HUES64 (cell line): ENCODE measurements around the gene MAP3K20.
"Not testable (repeated sequence)": the region's sequence is repeated elsewhere in the genome, so short reads cannot be mapped to it uniquely, and the experiment has no call there.

Source experiments
- H3K27ac ChIP-seq: 2 replicates; pipeline ENCODE4 v1.7.0; 2013; ENCODE audit warnings: low read depth, low read length, inconsistent platforms
- H3K27me3 ChIP-seq: 2 replicates; pipeline ENCODE4 v1.6.1; 2013; ENCODE audit warnings: mild to moderate bottlenecking, low read length; ENCODE audit not compliant: insufficient read depth
- H3K36me3 ChIP-seq: 2 replicates; pipeline ENCODE4 v1.6.1; 2013; ENCODE audit warnings: mild to moderate bottlenecking, low read length; ENCODE audit not compliant: insufficient read depth
- H3K4me1 ChIP-seq: 2 replicates; pipeline ENCODE4 v1.6.1; 2013; ENCODE audit warnings: mild to moderate bottlenecking, low read length, moderate library complexity; ENCODE audit not compliant: insufficient read depth
- H3K4me3 ChIP-seq: 2 replicates; pipeline ENCODE4 v1.5.1; 2013; ENCODE audit warnings: mild to moderate bottlenecking, low read length, moderate library complexity
- H3K9ac ChIP-seq: 2 replicates; pipeline ENCODE4 v1.6.1; 2013; ENCODE audit warnings: mild to moderate bottlenecking, low read depth, low read length
- H3K9me3 ChIP-seq: 2 replicates; pipeline ENCODE4 v1.6.1; 2013; ENCODE audit warnings: low read depth, low read length; ENCODE audit not compliant: insufficient read depth
- WGBS: fragments of 150-250, 120-280 bp; methylation state at CpG from one replicate; pipeline ENCODE4 v1.1.7; 2013; ENCODE audit warnings: missing lambda C conversion rate; 5-methylcytosine and 5-hydroxymethylcytosine counted together

The MAP3K20 gene

GRCh38 chr2:173107629-173108022 is 32.0 kb downstream of the MAP3K20 start:
- Histone ChIP-seq H3K9me3 (no peaks in the 10 kb centered on the region), H3K36me3 (no peaks in the 10 kb centered on the region), H3K27ac (no peak overlapping the region), H3K9ac (no peak overlapping the region), H3K4me3 (no peak overlapping the region), H3K27me3 (no peaks in the 10 kb centered on the region), H3K4me1 (peaks cover 9% of the 10 kb centered on the region; the same call in 1 of the 2 replicates)
- WGBS, result 98% methylated on average over 6 of the region's 6 CpGs

- no peaks in the 10 kb centered on the region; the same call in 1 of the 2 replicates for H3K4me1 ChIP-seq
- WGBS, result 85% methylated on average over 4 of the region's 6 CpGs
- H3K4me3 ChIP-seq, result no peak overlapping the region
- no peaks in the 10 kb centered on the region for H3K36me3 ChIP-seq
- H3K27ac ChIP-seq, result no peak overlapping the region
- H3K9ac ChIP-seq, result no peak overlapping the region
- no peaks in the 10 kb centered on the region for H3K9me3 ChIP-seq
- no peaks in the 10 kb centered on the region for H3K27me3 ChIP-seq
These were observed 33.9 kb downstream of the MAP3K20 start for GRCh38 chr2:173109253-173110188.

- Histone ChIP-seq H3K36me3 (no peaks in the 10 kb centered on the region), H3K4me1 (no peaks in the 10 kb centered on the region), H3K9me3 (no peaks in the 10 kb centered on the region), H3K4me3 (no peak overlapping the region), H3K27me3 (no peaks in the 10 kb centered on the region), H3K27ac (no peak overlapping the region), H3K9ac (no peak overlapping the region)
These were observed 42.0 kb downstream of the MAP3K20 start for GRCh38 chr2:173117678-173118077.

GRCh38 chr2:173118395-173118794 is 42.7 kb downstream of the MAP3K20 start:
- no peaks in the 10 kb centered on the region for H3K27me3 ChIP-seq
- H3K4me1 ChIP-seq, result no peaks in the 10 kb centered on the region
- no peaks in the 10 kb centered on the region for H3K9me3 ChIP-seq
- H3K9ac ChIP-seq, result no peak overlapping the region
- H3K36me3 ChIP-seq, result no peaks in the 10 kb centered on the region
- no peak overlapping the region for H3K4me3 ChIP-seq
- WGBS, result 96% methylated on average over 1 of the region's 1 CpG
- no peak overlapping the region for H3K27ac ChIP-seq

GRCh38 chr2:173119069-173119807 is 43.6 kb downstream of the MAP3K20 start:
- no peaks in the 10 kb centered on the region for H3K36me3 ChIP-seq
- no peaks in the 10 kb centered on the region for H3K4me1 ChIP-seq
- H3K9me3 ChIP-seq, result no peaks in the 10 kb centered on the region
- no peaks in the 10 kb centered on the region for H3K27me3 ChIP-seq
- H3K9ac ChIP-seq, result no peak overlapping the region
- H3K27ac ChIP-seq, result no peak overlapping the region
- no peak overlapping the region for H3K4me3 ChIP-seq
- 92% methylated on average over 5 of the region's 5 CpGs for WGBS

GRCh38 chr2:173119944-173120343 is 44.3 kb downstream of the MAP3K20 start:
- Histone ChIP-seq H3K9me3 (no peaks in the 10 kb centered on the region), H3K36me3 (no peaks in the 10 kb centered on the region), H3K4me1 (no peaks in the 10 kb centered on the region), H3K9ac (no peak overlapping the region), H3K4me3 (no peak overlapping the region), H3K27me3 (no peaks in the 10 kb centered on the region), H3K27ac (no peak overlapping the region)
- 95% methylated on average over 2 of the region's 2 CpGs for WGBS

GRCh38 chr2:173122936-173123335 is 47.3 kb downstream of the MAP3K20 start:
- no peaks in the 10 kb centered on the region for H3K4me1 ChIP-seq
- no peak overlapping the region for H3K9ac ChIP-seq
- H3K36me3 ChIP-seq, result no peaks in the 10 kb centered on the region
- no peaks in the 10 kb centered on the region for H3K27me3 ChIP-seq
- H3K4me3 ChIP-seq, result no peak overlapping the region
- H3K27ac ChIP-seq, result no peak overlapping the region
- WGBS, result 100% methylated on average over 1 of the region's 1 CpG
- no peaks in the 10 kb centered on the region for H3K9me3 ChIP-seq

- H3K9me3 ChIP-seq, result no peaks in the 10 kb centered on the region
These were observed 48.8 kb downstream of the MAP3K20 start for GRCh38 chr2:173124441-173124840.

GRCh38 chr2:173126819-173127218 is 51.2 kb downstream of the MAP3K20 start:
- Histone ChIP-seq H3K27ac (no peak overlapping the region), H3K4me3 (no peak overlapping the region), H3K4me1 (peaks cover 1% of the 10 kb centered on the region; the same call in 1 of the 2 replicates), H3K36me3 (no peaks in the 10 kb centered on the region), H3K27me3 (no peaks in the 10 kb centered on the region), H3K9ac (no peak overlapping the region), H3K9me3 (no peaks in the 10 kb centered on the region)
- WGBS, result 90% methylated on average over 1 of the region's 1 CpG

More at GRCh38 chr2:173124441-173124840, 48.8 kb downstream of the MAP3K20 start:
- Histone ChIP-seq H3K4me1 (no peaks in the 10 kb centered on the region), H3K9ac (no peak overlapping the region), H3K27ac (no peak overlapping the region), H3K4me3 (no peak overlapping the region), H3K36me3 (no peaks in the 10 kb centered on the region), H3K27me3 (no peaks in the 10 kb centered on the region)
- 92% methylated on average over 3 of the region's 3 CpGs for WGBS

GRCh38 chr2:173128132-173128531 is 52.5 kb downstream of the MAP3K20 start:
- WGBS, result 74% methylated on average over 5 of the region's 5 CpGs
- H3K9ac ChIP-seq, H3K4me3 ChIP-seq, H3K27me3 ChIP-seq, H3K36me3 ChIP-seq, H3K4me1 ChIP-seq, H3K27ac ChIP-seq, H3K9me3 ChIP-seq: not testable (repeated sequence)
